GM20000 (cell line): Measurements from ENCODE around the gene ZFP36L1.

Experiments
- DNase-seq: peaks from one replicate; pipeline ENCODE4 v3.0.0; 2012; ENCODE audit warnings: low spot score
- CTCF ChIP-seq: IDR thresholded peaks from 2 replicates; pipeline ENCODE4 v1.5.1; 2012; ENCODE audit warnings: mild to moderate bottlenecking, control low read depth; ENCODE audit errors: extremely low read depth, missing control alignments

Gene ZFP36L1

GRCh38 chr14:68762953-68763764 is 29.7 kb downstream of the ZFP36L1 start:
- TF ChIP-seq CTCF: no peak
- DNase-seq: no peak

GRCh38 chr14:68761391-68761790 is 31.5 kb downstream of the ZFP36L1 start:
- TF ChIP-seq CTCF: no peak
- DNase-seq: no peak

DNA sequence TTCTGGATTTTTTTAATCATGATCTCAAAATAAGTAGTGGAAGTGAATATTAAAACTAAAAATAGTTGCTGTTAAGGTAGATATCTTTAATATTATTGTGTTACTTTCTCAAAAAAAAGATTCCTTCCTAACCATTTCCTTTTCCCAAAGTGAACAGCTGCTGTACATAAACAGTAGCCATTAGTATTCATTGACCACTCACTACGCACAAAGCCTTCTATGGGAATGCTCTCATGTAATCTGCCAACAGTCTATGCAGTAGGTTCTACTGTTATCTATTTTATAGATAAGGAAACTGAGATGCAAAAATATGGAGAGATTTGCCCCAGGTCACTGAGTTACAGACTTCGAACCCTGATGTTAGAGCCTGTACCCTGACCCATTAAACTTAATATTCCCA is 32.1 kb downstream of the ZFP36L1 start:
- DNase-seq: no peak
- no peak for TF ChIP-seq CTCF

- no peak for DNase-seq
- no peak for TF ChIP-seq CTCF
Observed at GRCh38 chr14:68759937-68760336, 32.9 kb downstream of the ZFP36L1 start.

- DNase-seq: no peak
- no peak for TF ChIP-seq CTCF
Observed at GRCh38 chr14:68759017-68759560, 33.8 kb downstream of the ZFP36L1 start.

DNA sequence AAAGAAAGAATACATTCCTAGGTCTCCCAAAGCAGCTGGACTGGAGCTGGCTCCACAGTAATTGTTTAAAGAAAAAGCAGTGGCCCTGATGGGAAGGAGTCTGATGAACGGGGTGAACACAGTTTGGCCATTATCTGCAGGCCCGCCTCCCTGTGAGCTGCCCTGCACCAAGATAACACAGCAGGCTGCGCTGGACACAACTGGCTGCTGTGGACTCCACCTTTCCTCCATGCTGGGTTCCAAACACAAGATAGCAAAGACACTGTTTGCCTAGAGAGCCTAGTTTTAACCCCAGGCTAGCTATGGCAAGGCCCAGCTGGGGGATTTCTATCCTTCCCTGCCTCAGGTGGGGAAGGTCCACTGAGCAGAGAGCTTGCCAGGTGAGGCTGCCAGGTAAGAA is 34.6 kb downstream of the ZFP36L1 start:
- DNase-seq: no peak
- TF ChIP-seq CTCF: no peak

DNA sequence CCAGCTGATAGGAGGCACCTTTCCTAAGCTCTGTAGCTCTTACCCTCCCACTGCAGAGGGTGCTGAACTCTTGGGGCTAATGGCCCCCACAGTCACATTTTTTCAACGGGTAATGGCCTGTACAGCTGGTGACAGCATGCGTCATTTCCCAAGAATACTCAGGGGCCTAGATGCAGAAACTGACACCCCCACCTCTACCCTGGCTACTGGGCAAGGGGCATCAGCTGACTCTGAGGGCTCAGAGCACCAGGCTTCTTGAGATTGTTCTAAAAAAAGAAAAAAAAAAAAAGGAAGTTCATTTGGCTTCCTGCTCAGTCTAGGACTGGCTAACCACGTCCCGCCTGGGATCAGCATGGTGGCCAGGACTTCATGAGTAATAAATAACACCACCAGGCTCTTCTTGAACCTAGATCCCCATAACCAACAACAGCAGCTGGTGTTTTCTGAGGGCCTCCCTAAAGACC is 35.2 kb downstream of the ZFP36L1 start:
- TF ChIP-seq CTCF: no peak
- DNase-seq: no peak
